Activated T-cell treated with anti-CD3 and anti-CD28 coated beads, Interleukin-2, amount 50 U/mL, for 48 hours (primary cell): ENCODE data around the gene CYP46A1.
"Not testable (repeated sequence)": the region's sequence is repeated elsewhere in the genome, so short reads cannot be mapped to it uniquely, and the experiment has no call there.

Experiments
- DNase-seq, 2 experiments: peaks; one replicate each; pipeline ENCODE4 v3.0.0-alpha.2; 2020

The CYP46A1 gene

DNA sequence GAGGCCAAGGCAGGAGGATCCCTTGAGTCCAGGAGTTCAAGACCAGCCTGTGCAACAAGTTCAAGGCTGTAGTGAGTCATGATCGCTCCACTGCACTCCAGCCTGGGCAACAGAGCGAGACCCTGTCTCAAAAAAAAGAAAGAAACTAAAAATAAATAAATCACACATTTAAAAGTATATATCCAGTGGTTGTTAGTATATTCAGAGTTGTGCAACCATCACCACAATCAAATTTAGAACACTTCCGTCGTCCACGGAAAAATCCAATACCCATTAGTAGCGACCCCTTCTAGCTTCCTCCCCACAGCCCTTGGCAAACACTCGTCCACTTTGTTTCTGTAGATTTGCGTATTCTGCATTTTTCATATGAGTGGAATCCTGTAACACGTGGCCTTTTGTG, 64.4 kb downstream of the CYP46A1 start:
- DNase-seq: no peak

DNA sequence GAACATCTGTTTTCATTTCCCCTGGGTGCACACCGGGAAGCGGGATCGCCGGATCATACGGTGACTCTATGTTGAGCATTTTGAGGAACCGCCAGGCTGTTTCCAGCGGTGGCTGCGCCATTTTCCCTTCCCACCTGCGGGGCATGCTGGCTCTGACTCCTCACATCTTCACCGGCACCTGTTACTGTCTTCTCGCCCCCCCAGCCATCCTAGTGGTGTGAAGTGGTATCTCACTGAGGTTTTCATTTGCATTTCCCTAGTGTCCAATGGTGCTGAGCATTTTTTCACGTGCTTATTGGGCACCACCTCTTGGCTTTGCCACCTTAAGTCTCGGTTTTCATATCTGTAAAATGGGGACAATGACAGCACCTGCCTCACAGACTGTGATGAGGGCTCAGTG, 65.0 kb downstream of the CYP46A1 start:
- DNase-seq: no peak

DNA sequence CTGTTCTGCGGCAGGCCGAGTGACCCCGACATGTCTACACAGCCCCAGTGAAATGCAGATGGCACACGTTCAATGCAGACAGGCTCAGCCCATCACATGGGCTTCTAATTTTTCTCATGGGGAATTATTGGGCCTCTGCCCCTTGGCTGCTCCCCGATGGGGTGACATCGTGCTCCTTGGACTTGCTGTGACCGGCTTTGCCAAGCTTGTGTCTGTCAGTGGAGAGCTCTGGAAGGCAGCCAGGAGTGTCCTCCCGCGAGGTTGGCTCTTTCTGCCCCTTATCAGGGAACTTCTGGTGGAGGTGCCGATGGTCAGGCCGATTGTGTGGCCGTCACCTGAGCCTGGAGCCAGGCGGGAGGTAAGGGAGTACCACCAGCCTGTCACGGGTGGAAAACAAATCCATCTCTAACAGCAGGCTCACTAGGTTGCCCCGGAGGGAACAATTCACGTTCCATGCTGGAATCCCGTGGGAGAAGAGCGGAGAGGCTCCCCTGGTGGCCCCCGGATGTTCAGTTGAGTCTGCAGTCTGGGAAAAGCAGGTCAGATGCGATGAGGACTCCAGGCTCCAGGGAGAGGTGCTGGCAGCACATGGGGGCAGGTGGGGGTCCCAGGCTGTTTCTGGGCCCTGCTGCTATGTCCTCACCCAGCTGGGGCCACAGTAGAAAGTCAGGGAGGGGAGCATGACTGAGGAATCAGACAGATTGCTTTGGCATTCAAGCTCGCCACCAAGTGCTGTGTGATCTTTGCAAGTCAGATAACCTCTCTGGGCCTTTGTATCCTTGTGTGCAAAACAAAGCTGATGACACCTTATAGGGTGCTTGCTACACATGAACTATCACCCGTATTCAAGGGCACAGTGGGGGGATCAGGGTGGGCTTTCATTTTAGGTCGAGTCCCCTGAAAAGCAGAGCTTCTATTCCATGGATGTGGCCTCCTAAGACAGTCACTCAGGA, 65.9 kb downstream of the CYP46A1 start:
- DNase-seq: no peak

DNA sequence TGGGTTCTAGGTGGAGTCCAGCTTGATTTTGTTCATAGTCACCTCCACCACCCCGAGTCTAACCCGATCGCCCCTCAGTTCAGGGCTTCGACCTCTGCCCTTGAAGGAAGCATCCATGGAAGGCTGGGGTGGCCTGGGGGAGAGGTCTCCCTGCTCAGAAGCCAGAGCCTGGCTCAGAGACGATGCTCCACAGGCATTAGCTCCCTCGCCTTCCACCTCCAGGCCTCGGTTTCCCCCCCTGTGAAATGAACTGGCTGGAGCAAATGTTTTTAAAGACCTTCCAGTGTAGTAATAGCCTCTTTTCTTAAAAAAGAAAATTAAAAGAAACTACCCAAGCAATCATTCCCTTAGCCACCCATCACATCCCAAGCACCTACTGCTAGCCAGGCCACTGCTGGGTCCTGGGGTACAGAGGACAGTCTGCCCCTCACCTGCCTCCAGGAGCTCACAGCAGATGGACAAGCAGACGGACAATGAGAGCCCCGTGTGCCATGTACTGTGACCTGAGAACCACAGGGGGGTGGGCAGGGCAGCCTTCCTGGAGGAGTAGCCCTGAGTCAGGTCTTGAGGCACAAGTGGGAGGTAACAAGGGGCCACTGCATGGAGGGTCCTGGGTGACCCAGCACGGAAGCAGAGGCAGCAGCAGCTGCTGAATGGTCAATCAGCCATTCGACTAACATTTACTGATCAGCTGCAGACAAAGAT, 66.8 kb downstream of the CYP46A1 start:
- DNase-seq: no peak

DNA sequence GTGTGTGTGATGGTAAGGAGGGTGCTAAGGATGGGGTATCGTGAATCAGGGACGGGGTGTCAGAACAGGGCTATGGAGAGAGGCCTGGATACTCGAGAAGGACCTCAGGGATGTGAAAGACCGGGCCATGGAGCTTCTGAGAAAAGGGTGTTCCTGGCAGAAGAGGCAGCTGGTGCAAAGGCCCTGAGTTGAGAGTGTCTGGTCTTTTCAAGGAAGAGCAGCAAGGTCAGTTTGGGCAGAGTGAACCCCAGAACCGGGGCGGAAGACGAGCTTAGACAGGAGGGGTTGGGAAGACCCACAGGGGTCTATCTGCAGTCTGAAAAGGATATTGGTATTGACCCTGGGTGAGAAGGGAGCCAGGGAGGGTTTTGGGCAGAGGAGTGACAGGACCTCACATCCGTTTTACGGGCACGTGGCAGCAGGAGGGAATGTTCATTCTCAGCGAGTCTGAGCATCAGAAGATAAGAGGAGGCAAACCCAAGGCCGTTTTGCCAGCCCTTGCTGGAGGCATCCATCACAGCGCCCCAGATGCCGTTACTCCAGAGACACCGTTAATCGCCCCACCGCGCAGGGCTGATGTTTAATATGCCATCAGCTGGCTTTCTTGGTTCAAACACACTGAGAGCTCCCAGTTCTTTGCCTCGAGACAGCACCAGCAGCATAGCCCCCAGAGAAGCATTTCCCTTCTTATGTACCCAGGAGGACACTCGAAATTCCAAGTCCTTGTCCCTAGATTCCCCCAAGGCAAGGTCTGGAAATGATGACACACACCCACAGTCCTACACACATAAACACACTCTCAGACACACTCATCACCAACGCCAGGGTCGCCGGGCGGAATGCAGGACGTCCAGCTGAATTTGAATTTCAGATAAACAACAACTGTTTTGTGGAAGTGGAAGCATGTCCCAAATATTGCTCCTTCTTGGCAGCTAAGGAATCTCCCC, 67.7 kb downstream of the CYP46A1 start:
- no peak for DNase-seq

DNA sequence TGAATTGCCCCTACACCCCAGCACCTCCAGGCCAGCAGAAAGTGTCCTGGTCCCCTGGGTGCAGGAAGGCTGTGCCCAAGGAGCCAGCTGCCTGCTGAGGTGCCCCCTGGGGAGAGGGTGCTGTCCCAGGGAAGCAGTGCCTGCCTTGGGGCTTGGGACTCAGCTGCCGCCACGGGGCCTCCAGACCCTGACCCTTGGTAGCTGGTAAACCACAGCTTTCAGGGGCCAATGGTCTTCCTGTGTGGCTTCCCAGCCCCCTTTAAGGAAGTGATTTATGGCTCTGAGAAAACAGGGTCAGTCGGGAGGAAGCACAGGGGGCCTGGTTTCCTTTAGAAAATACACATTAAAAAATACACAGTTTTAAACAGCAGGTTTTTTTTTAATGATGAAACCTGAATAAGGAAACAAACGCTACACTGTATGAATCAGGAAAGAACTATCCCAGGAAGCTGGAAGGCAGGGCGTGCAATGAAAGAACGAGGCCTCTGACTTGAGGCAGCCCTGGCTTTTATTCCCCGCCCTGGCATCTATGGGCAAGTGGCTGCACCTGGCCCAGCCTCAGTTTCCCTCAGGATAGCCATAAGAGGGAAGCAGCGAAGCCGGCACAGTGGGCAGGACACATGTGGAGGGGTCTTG, 68.5 kb downstream of the CYP46A1 start:
- no peak for DNase-seq

DNA sequence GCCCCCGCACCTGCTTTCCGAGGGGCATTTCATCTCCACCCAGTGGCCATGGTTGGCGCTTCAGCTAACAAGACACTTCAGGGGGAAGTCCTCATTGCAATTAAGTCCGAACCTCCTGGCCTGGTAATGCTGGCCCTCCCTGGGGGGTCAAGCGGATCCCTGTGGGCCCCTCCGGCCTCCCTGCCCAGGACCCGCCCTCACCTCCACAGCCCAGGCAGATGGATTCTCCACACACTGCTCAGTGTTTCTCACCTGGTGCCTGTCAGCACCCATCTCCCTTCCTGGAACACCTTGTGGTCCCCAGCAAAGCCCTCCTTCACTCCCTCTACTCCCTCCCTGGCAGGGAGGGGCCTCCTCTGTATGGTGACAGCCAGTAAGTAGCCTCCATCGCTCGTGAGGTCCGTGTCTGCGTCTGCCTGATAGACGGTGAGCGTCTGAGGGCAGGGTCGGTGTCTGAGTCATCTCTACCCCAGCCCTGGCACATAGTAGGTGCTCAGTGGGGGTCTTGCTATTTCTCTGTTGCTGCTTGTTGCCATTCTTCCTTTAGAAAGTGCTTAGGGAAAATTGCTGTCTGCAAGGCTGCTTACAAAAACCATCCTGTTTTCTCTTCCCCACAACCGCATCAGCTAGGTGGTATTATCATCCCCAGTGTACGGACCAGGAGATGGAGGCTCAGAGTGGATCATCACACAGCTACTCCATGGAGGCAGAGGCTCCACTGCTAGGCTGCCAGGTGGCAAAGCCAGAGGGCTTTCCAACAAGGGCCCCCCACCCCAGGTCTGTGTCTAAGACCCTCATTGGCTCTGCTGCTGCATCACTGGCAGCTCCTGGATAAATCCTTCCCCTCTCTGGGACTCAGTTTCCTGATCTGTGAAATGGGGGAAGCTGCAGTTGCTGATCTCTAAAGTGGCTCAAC, 69.4 kb downstream of the CYP46A1 start:
- no peak for DNase-seq

DNA sequence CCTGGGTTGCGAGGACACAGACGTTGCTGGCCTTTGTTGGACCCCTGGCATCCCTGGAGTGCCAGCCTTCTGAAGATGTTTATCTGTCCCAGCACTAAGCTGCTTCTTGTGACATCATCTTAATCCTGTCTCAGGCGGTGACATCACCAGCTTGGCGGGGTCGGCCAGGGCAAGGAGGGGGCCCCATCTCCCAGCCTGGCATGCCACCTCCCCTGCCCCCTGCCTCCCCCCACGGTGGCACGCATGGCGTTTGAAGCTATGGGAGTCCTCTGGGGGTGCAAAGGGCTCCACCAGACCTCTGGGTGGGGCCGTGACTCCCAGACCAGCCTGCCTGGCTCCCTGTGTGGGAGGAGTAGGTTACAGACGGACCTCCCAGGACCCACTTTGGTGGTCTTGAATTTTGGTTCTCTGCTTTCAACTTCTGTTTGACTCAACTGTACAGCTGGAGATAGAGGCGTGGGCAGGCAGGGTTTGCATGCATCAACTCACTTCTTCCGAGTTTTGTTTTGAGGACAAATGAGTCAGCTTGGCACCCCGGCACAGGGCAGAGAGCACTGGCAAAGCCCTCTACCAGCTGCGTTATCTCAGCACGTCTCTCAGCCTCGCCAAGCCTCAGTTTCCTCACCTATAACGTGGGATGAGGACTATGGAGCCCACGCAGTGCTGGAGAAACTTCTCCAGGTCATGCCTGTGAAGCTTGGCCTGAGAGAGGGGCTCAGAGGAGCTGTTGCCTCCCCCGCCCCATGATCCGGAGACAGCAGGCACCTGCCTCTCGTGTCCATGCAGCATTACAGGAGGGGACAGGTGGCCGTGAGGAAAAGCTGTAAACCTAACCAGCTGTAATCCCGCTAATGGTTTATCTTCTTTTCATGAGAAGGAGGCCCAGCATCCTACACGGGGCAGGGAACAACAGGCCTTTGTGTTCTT, 70.3 kb downstream of the CYP46A1 start:
- DNase-seq: peak in 1 of 2 experiments; percentile 49

DNA sequence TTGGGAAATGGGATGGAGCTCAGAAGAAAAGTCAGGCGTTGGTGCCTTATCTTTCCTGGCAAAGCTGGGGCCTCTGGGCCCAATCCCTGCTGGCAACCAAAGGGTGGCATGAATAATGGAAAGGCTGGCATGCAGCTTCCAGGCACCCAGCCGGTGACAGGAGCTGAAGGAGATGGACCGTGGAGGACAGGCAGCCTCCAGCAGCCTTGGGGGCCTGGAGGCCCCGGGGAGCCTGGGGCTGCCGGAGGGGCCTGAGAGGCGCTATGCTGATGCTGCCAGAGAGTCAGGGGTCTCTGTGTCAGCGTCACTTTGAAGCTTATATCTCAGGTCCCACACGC, 70.9 kb downstream of the CYP46A1 start:
- no peak for DNase-seq

DNA sequence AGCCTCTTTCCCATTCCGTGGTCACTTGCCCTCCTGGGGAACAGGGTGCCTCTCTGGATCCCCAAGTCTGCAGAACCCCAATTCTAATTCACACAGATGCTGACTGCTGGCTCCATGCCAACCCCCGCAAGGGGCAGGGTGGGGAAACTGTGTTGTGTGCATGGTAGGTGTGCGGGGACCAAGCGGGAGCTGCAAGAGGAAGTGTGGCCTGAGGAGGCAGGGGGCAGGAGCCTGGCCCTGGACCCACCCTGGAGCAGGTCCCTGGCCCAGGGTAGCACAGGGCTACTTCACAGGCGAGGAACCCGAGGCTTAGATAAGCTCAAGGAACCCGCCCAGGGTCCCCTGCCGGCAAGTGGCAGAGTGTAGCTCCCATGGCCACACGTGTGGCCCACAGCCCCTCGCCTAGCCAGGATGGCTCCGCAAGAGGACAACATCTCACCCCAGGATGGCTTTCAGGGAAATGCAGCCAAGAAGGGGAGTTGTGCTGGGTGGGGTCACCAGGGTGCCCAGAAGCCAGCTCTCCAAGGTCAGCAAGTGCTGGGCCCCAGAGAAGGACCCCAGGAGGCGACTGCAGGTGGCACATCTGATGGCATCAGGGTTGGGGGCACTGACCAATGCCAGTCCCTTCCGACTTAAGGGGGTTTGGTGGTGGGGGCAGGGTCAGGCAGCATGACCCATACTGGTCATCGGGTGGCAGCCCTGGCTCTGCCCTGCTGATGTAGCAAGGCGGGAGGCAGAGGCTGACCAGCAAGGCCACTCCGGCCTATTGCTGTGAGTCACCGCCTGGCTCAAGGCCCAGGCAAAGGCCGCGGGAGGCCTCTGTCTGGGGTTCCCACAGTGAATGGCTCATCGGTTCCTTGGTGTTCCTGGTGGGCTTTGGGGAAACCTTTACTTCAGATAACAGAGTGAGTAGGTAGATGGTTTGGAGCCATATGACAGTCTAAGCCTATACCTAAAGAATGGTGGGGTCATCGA, 71.8 kb downstream of the CYP46A1 start:
- DNase-seq: no peak

DNA sequence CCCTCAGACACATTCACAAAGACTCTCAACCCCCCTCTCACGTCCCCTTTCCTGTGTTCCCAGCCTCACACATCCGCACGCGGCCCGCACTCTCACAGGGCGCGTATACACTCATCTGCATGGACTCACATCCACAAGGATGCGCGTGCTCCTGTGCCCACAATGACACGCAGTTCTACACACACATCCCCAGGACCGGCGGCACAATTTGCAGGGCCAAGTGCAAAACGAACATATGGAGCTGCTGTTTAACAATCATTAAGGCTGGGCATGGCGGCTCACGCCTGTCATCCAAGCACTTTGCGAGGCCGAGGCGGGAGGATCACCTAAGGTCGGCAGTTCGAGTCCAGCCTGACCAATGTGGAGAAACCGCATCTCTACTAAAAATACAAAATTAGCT, 72.7 kb downstream of the CYP46A1 start:
- DNase-seq: no peak

DNA sequence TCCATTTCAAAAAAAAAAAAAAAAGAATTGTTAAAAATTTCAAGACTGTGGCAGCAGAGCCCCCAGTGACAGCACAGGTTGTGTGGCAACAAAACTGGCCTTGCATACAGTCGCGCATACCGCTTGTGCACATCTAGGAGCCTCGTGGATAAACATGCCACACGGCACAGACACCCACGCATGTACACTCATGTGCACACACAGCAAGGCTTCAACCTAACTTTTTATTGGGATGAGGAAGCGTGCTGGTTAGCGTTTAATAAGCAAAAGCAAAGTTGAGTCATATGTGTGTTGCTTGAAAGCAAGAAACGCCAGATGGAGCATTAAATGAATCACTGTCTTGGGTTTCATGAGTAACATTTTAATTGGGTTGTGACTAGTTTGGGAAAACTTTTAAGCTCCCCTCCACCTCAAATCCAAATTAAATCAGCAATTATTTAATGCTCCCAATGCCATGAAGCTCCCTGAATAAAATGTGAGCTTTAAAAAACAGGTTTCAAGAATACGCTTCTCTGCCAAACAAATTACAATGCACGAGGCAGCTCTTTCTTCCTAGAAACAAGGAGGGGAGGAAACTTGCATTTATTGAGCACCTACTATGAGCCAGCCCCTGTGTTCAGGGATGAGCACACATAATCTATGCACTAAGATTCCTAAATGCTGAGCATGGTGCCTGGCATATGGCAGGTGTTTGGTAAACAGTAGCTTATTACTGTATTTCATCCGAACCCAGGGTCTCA, 73.4 kb downstream of the CYP46A1 start:
- no peak for DNase-seq

DNA sequence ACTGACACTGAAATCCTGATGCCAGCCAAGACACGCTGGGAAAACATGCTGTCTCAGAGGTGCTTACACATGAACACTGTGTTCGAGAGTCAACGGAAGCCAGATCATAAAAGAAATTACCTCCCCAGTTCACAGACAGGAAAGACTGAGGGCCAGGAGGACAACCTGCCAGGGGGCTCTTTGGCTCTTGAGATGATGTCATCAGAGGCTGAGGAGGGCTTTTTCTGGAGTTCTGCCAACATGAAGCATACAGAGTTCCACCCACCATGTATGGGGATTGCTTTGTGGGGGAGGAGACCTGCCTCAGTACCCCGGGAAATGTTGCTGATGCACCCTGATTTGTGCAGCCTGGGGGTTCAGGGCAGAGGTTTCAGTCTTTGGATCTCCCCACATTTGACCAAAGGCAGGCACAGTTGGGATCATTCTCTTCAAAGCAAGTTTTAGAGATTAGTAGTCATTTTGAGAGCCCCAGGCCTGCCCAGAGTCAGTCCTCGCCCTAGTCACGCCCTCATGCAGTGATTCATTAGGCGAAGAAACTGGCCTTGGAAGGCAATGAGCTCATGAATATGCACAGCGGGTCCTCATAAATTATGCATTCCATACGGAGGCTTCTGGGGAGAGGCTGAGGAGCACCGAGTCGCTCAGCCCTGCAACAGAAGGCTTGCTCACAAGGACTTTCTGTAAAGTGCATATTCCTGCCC, 74.2 kb downstream of the CYP46A1 start:
- no peak for DNase-seq

DNA sequence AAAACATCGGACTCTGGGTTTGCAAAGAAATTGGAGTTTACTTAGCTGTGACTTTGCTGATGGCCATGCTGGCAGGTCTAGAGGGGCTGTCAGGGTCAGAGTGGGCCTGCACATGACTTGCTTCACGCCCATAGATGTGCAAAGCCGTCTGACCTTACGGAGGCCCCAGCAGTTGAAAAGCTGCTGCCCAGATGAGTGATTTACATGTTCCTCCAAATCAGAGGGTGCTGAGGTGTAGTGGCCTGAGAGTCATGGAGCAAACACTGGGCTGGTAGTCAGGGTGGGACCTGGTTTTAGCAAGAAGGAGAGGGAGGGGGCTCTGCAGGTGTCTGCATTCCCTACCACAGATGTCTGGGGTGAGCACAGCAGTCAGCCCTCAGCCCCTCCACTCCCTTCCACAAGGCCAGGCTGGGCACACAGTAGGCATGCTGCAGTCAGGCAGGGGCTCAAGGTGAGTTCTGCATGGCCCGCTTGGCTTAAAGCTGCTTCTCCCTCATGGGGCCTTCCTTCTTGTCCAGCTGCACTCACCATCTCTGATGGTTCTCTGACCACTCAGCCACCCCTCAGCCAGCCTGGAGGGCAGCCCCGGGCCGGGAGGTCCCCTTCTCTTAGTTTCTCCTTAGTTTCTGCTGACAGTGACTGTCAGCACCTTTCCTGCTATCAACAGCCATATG, 74.9 kb downstream of the CYP46A1 start:
- no peak for DNase-seq

DNA sequence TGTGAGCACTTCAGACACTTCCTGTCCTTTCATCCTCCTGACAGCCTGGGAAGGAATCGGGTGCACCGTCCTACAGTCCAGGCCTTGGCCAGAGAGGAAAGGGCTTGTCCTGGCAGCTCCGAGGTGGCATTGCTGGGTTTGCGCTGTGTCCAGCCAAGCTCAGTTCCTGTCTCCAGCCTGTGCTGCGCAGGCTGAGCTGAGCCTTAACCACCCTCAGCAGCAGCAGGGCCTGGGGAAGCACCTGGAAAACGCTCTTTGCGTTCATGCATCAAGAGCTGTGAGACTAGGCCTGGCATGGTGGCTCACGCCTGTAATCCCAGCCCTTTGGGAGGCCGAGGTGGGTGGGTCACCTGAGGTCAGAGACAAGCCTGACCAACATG, 75.4 kb downstream of the CYP46A1 start:
- DNase-seq: no peak

DNA sequence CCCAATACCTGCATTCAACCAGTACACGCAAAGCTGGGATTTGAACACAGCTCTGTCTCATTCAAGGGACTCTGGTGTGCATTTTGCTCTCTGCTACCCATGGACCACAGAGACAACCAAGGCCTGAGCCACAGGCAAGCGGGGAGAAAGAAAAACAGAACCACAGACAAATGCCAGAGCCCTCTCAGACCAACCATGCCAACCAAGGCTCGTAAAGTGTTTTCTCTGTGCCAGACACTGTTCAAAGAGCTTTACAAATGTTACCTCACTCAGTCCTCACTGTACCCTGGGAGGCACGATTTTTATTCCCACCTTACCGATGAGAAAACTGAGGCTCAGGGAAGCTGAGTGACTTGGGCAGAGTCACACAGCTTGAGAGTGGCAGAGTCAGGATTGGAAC, 76.7 kb downstream of the CYP46A1 start:
- no peak for DNase-seq

DNA sequence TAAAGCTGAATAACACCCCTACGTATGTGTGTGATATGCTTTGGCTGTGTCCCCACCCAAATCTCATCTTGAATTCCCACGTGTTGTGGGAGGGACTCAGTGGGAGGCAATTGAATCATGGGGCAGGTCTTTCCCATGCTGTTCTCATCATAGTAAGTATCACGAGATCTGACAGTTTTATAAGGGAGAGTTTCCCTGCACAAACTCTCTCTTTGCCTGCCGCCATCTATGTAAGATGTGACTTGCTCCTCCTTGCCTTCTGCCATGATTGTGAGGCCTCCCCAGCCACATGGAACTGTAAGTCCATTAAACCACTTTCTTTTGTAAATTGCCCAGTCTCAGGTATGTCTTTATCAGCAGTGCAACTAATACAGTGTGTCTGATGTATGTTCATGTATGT, 78.8 kb downstream of the CYP46A1 start:
- DNase-seq: not testable (repeated sequence)
